Large intestine (tissue), 3 donors: Measurements from ENCODE around the gene SKAP1. TPM values are rescaled to one million over a fixed set of nuclear protein-coding genes. Genes with fewer than 3 reads are reported as not detected.
"Not testable (repeated sequence)": the region's sequence is repeated elsewhere in the genome, so short reads cannot be mapped to it uniquely, and the experiment has no call there.

Experiments
- DNase-seq, 2 donors: peaks; one replicate each; pipeline versions ENCODE4 v3.0.0 to v3.0.0-alpha.2; 2013
- H3K27ac ChIP-seq: one replicate; pipeline ENCODE4 v1.5.1; 2013; ENCODE audit warnings: low read length
- H3K27me3 ChIP-seq: 2 replicates; pipeline ENCODE4 v1.6.1; 2013; ENCODE audit warnings: low read length; ENCODE audit not compliant: control insufficient read depth, insufficient read depth
- H3K36me3 ChIP-seq: 2 replicates; pipeline ENCODE4 v1.6.1; 2013; ENCODE audit warnings: low read length; ENCODE audit not compliant: control insufficient read depth, insufficient read depth
- H3K4me1 ChIP-seq: one replicate; pipeline ENCODE4 v1.6.1; 2013; ENCODE audit warnings: low read length; ENCODE audit not compliant: control insufficient read depth, insufficient read depth
- H3K4me3 ChIP-seq: one replicate; pipeline ENCODE4 v1.5.1; 2013; ENCODE audit warnings: low read length
- H3K9me3 ChIP-seq: one replicate; pipeline ENCODE4 v1.6.1; 2013; ENCODE audit warnings: mild to moderate bottlenecking, low read depth, low read length, moderate library complexity; ENCODE audit not compliant: control insufficient read depth
- WGBS: methylation state at CpG from one replicate; pipeline ENCODE4 v1.1.5; 2013; ENCODE audit warnings: low lambda C conversion rate; ENCODE audit not compliant: insufficient coverage; 5-methylcytosine and 5-hydroxymethylcytosine counted together
- polyA plus RNA-seq: library from polyadenylated mRNA; unstranded; fragments of 120-200 nt; gene quantifications from one replicate; pipeline ENCODE4 v1.2.1, GENCODE V29; 2013

SKAP1 gene
- polyA plus RNA-seq, 1 donor, result 3.0 TPM

DNA sequence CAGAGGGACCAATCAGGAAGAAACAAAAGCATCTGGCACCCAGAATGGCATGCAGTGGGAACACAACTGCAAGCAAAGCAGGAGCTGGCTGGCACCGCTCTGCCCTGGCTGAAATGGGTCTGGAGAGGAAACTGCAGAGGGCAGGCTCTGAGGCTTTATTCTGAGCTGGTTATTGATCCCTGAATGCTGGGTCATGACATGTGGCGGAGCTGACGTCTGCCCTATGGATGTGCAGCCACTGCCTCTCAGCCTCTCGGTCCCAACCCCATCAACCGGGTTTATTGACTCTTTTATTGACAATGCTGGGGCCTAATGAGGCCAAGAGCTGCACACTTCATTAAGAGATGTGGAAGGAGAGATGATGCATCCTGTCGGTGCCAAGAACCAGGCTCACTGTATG, 3.9 kb upstream of the SKAP1 start:
- no peak for DNase-seq
- Histone ChIP-seq H3K4me3 (no peak overlapping the region), H3K27me3 (peaks cover 36% of the 10 kb centered on the region), H3K27ac (no peak overlapping the region), H3K9me3 (no peaks in the 10 kb centered on the region), H3K4me1 (peaks cover 9% of the 10 kb centered on the region), H3K36me3 (no peaks in the 10 kb centered on the region)
- no CpG with 5 or more reads among the region's 6 CpGs for WGBS

GRCh38 chr17:48432820-48433775, 3.1 kb upstream of the SKAP1 start:
- peaks cover 9% of the 10 kb centered on the region for H3K4me1 ChIP-seq
- H3K36me3 ChIP-seq, result no peaks in the 10 kb centered on the region
- DNase-seq, result no peak
- H3K27ac ChIP-seq, result no peak overlapping the region
- H3K9me3 ChIP-seq, result no peaks in the 10 kb centered on the region
- H3K27me3 ChIP-seq, result peaks cover 36% of the 10 kb centered on the region
- no peak overlapping the region for H3K4me3 ChIP-seq
- no CpG with 5 or more reads among the region's 11 CpGs for WGBS

GRCh38 chr17:48429156-48429555, 858 bp downstream of the SKAP1 start:
- no peak for DNase-seq
- Histone ChIP-seq H3K27me3 (peaks cover 40% of the 10 kb centered on the region), H3K9me3 (no peaks in the 10 kb centered on the region), H3K4me3 (peak overlapping the region; percentile 1), H3K36me3 (no peaks in the 10 kb centered on the region), H3K4me1 (peaks cover 9% of the 10 kb centered on the region), H3K27ac (no peak overlapping the region)
- WGBS, result no CpG with 5 or more reads among the region's 8 CpGs

- no peaks in the 10 kb centered on the region for H3K36me3 ChIP-seq
- DNase-seq, result no peak
- no peaks in the 10 kb centered on the region for H3K9me3 ChIP-seq
- H3K4me3 ChIP-seq, result no peak overlapping the region
- no peaks in the 10 kb centered on the region for H3K4me1 ChIP-seq
- peaks cover 34% of the 10 kb centered on the region for H3K27me3 ChIP-seq
- no peak overlapping the region for H3K27ac ChIP-seq
These were observed 2.4 kb downstream of the SKAP1 start for GRCh38 chr17:48427598-48427997.

DNA sequence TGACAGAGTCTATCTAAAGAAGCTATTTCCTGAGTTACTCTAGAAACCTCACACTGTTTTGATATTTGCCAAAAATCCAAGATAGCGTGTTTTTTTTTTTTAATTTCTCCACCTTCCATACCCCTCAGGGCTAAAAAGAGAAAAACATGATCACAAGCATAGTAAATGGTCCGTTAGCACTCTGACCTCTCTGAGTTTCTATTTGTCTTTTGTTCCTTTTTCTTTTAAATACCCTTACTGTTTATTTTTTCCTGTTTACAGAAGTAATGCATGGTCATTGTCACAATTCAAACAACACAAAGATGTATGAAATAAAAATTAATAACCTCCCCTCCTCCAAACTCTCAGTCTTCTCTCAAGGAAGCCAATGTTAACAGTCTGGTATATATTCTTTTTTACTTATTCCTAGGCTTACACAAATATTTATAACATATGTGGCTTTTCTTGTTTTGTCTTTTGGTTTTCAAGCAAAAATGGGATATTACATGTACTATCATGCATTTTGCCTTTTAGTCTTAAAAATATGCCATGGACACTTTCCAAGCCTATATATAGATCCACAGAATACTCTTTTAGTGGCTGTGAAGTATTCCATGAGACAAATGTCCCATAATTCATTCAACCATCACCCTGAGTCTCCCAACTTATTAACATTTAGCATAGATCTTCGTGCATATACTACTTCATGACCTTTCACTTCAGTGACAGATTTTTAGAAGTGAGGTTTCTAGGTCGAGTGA, 3.1 kb downstream of the SKAP1 start:
- Histone ChIP-seq H3K4me3 (no peak overlapping the region), H3K4me1 (no peaks in the 10 kb centered on the region), H3K9me3 (no peaks in the 10 kb centered on the region), H3K36me3 (no peaks in the 10 kb centered on the region), H3K27me3 (peaks cover 32% of the 10 kb centered on the region), H3K27ac (no peak overlapping the region)
- 86% methylated on average over 4 of the region's 4 CpGs for WGBS
- no peak for DNase-seq

DNA sequence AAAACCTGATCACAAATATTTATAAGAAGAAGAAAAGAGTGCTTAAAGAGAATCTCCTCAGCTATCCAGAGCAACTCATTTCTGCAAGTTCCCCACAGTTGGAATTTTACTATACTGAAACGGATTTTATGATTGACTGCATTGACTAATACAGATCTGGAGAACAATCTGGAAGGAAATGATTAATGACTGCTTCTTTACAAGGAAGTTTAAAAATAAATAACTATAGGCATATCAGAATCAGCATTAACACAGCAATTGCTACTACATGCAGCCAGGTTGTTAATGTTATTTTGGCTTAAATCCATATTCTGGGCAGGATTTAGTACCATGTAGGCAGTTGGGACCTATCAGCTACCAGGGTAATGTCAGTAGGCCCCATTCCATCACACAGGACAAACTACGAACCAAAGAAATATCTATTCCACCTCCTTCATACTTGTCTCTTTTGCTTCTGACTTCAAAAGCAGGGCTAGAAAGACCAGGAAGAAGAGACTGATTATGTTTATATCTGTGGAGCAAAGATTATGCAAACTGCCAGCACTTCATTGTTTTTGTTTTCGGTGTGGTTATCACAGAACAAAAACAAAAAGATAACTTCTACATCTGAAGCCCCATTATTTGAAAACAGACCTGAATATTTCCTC, 3.9 kb downstream of the SKAP1 start:
- 80% methylated on average over 1 of the region's 3 CpGs for whole genome bisulfite sequencing
- no peaks in the 10 kb centered on the region for H3K36me3 ChIP-seq
- no peaks in the 10 kb centered on the region for H3K9me3 ChIP-seq
- H3K27me3 ChIP-seq, result peaks cover 24% of the 10 kb centered on the region
- no peak overlapping the region for H3K27ac ChIP-seq
- no peak for DNase-seq
- H3K4me3 ChIP-seq, result no peak overlapping the region
- H3K4me1 ChIP-seq, result no peaks in the 10 kb centered on the region

- not testable (repeated sequence) for H3K36me3 ChIP-seq, H3K27ac ChIP-seq, H3K4me3 ChIP-seq, H3K4me1 ChIP-seq, H3K9me3 ChIP-seq, H3K27me3 ChIP-seq, DNase-seq
- no CpG with 5 or more reads among the region's 3 CpGs for WGBS
These were observed 8.0 kb downstream of the SKAP1 start for GRCh38 chr17:48422060-48422459.

GRCh38 chr17:48420823-48421222, 9.2 kb downstream of the SKAP1 start:
- 76% methylated on average over 2 of the region's 4 CpGs for WGBS

GRCh38 chr17:48416971-48417370, 13.0 kb downstream of the SKAP1 start:
- Histone ChIP-seq H3K36me3 (no peaks in the 10 kb centered on the region), H3K27me3 (peaks cover 8% of the 10 kb centered on the region), H3K27ac (no peak overlapping the region), H3K9me3 (no peaks in the 10 kb centered on the region), H3K4me3 (no peak overlapping the region), H3K4me1 (no peaks in the 10 kb centered on the region)
- DNase-seq, result no peak
- WGBS, result 20% methylated on average over 1 of the region's 3 CpGs

More at GRCh38 chr17:48420823-48421222, 9.2 kb downstream of the SKAP1 start:
- Histone ChIP-seq H3K4me3 (no peak overlapping the region), H3K4me1 (no peaks in the 10 kb centered on the region), H3K9me3 (no peaks in the 10 kb centered on the region), H3K27me3 (peaks cover 3% of the 10 kb centered on the region), H3K36me3 (no peaks in the 10 kb centered on the region), H3K27ac (no peak overlapping the region)
- no peak for DNase-seq

DNA sequence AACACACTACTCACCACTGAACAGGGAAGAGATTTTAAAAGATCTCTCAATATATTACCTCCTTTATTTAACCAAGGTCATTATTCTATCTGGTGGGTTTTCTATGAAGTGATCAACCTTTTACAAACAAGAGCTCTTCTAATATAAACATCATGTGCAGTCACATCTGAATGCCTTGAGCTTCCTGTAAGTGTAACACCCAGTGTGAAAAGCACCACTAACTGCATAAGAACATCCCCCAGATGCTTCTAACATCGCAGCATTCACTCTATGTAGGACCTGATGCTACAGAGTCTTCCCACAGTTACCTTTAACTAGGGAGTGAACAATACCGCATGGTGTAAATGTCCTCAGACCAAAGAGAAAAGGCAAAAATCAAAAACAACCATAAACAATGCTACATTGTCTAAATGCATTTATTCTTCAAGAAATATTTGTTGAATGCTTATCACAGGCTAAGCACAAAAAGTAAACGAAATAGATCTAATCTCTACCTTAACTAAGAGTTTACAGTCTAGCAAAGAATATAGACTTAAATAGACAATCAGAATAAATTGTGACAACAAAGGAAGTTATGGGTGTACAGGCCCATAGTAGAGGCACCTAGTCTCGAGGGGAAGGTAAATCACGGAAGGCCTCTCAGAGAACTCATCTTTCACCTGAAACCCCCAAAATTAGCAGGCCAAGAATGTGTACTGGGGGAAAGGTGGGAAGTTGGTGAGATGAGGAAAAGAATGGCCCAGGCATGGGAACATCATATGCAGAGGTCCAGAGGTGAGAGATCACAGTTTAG, 16.2 kb downstream of the SKAP1 start:
- no peak for DNase-seq
- 100% methylated on average over 2 of the region's 5 CpGs for WGBS
- Histone ChIP-seq H3K4me1 (no peaks in the 10 kb centered on the region), H3K4me3 (no peak overlapping the region), H3K27ac (no peak overlapping the region), H3K27me3 (peaks cover 8% of the 10 kb centered on the region), H3K9me3 (no peaks in the 10 kb centered on the region), H3K36me3 (no peaks in the 10 kb centered on the region)
